ENCODE results near the gene CHKB. TPM values are rescaled to one million over a fixed set of nuclear protein-coding genes. Genes with fewer than 3 reads are reported as not detected.
A peak's percentile ranks its signal among the peaks of the same experiment; 100 is the strongest.

Gene CHKB
- total RNA-seq, 4 donors from 2014 or later: 47.0 to 71.3 (median 66.4) TPM

GRCh38 chr22:50584106-50585096 lies 1.8 kb upstream of the CHKB start:
- no peak for DNase-seq (ENCODE audit: low spot score in 2 of 2)
- WGBS, 2 donors: 91 to 95% methylated on average over 23 of the region's 23 CpGs
- H3K4me3 ChIP-seq (ENCODE audit: low read depth, poor library complexity, severe bottlenecking): no peak overlapping the region
- intact Hi-C loops (cut with DNase I; ENCODE audit: low total_unique reads): no loop called here
- TF ChIP-seq CTCF (IDR thresholded peaks at IDR 0.05): no peak
- TF ChIP-seq POLR2A (IDR thresholded peaks at IDR 0.05): no peak

GRCh38 chr22:50583294-50583861 lies 729 bp upstream of the CHKB start:
- TF ChIP-seq CTCF (IDR thresholded peaks at IDR 0.05) (no peak), POLR2A (IDR thresholded peaks at IDR 0.05) (no peak)
- intact Hi-C loops (cut with DNase I; ENCODE audit: low total_unique reads): no loop called here
- peak overlapping the region; percentile 44 for H3K4me3 ChIP-seq (ENCODE audit: low read depth, poor library complexity, severe bottlenecking)
- 5 to 6% methylated on average over 29 to 37 of the region's 37 CpGs for WGBS, 2 donors
- no peak for DNase-seq (ENCODE audit: low spot score in 2 of 2)

GRCh38 chr22:50581950-50582492 lies 628 bp downstream of the CHKB start:
- DNase-seq (ENCODE audit: low spot score in 2 of 2): no peak
- H3K4me3 ChIP-seq (ENCODE audit: low read depth, poor library complexity, severe bottlenecking): peak overlapping the region; percentile 51
- intact Hi-C loops (cut with DNase I; ENCODE audit: low total_unique reads): no loop called here
- 10 to 13% methylated on average over 17 to 28 of the region's 39 CpGs for WGBS, 2 donors
- no peak for TF ChIP-seq POLR2A (IDR thresholded peaks at IDR 0.05)
- no peak for TF ChIP-seq CTCF (IDR thresholded peaks at IDR 0.05)

GRCh38 chr22:50581031-50581949 lies 1.4 kb downstream of the CHKB start:
- 92 to 95% methylated on average over 22 of the region's 22 CpGs for WGBS, 2 donors
- H3K4me3 ChIP-seq (ENCODE audit: low read depth, poor library complexity, severe bottlenecking): peak overlapping the region; percentile 51
- no peak for DNase-seq (ENCODE audit: low spot score in 2 of 2)
- TF ChIP-seq POLR2A (IDR thresholded peaks at IDR 0.05): no peak
- TF ChIP-seq CTCF (IDR thresholded peaks at IDR 0.05): no peak
- intact Hi-C loops (cut with DNase I; ENCODE audit: low total_unique reads): no loop called here

GRCh38 chr22:50579752-50580151 lies 2.9 kb downstream of the CHKB start:
- intact Hi-C loops (cut with DNase I; ENCODE audit: low total_unique reads): no loop called here
- TF ChIP-seq POLR2A (IDR thresholded peaks at IDR 0.05): no peak
- no peak for TF ChIP-seq CTCF (IDR thresholded peaks at IDR 0.05)
- 93 to 95% methylated on average over 4 of the region's 4 CpGs for WGBS, 2 donors
- H3K4me3 ChIP-seq (ENCODE audit: low read depth, poor library complexity, severe bottlenecking): no peak overlapping the region
- no peak for DNase-seq (ENCODE audit: low spot score in 2 of 2)
